HepG2 (cell line): ENCODE measurements around the gene COX6A2. TPM values are rescaled to one million over a fixed set of nuclear protein-coding genes. Genes with fewer than 3 reads are reported as not detected.
A peak's percentile ranks its signal among the peaks of the same experiment; 100 is the strongest.

Source experiments
- CSRNP2 ChIP-seq: sonication (generic); formaldehyde crosslinking; conservative IDR thresholded peaks from 2 replicates; pipeline ENCODE4 v1.8.0; 2022; ENCODE audit warnings: low read depth, missing genetic modification reagents
- HMG20B ChIP-seq: conservative IDR thresholded peaks from 2 replicates; pipeline ENCODE4 v1.6.1; 2016; ENCODE audit warnings: missing genetic modification reagents, missing compliant biosample characterization
- ISX ChIP-seq: sonication (generic); formaldehyde crosslinking; conservative IDR thresholded peaks from 2 replicates; pipeline ENCODE4 v1.5.0; 2020; ENCODE audit warnings: missing genetic modification reagents
- MTA1 ChIP-seq: sonication (generic); formaldehyde crosslinking; IDR thresholded peaks from 2 replicates; pipeline ENCODE4 v1.4.0; 2020; ENCODE audit warnings: missing genetic modification reagents, mild to moderate bottlenecking, borderline replicate concordance
- WIZ ChIP-seq: sonication (generic); formaldehyde crosslinking; IDR thresholded peaks from 2 replicates; pipeline ENCODE4 v1.5.1; 2020; ENCODE audit warnings: mild to moderate bottlenecking, missing genetic modification reagents
- ZBTB3 ChIP-seq: sonication (generic); formaldehyde crosslinking; IDR thresholded peaks from 2 replicates; pipeline ENCODE4 v1.4.0; 2020; ENCODE audit warnings: low read depth, mild to moderate bottlenecking, moderate library complexity, missing genetic modification reagents, borderline replicate concordance
- ZBTB49 ChIP-seq: sonication (generic); formaldehyde crosslinking; IDR thresholded peaks from 2 replicates; pipeline ENCODE4 v1.4.0; 2020; ENCODE audit warnings: missing genetic modification reagents, borderline replicate concordance
- ZKSCAN5 ChIP-seq: sonication (generic); formaldehyde crosslinking; IDR thresholded peaks from 2 replicates; pipeline ENCODE4 v1.5.1; 2020; ENCODE audit warnings: mild to moderate bottlenecking, missing genetic modification reagents
- ZNF354B ChIP-seq: sonication (generic); formaldehyde crosslinking; IDR thresholded peaks from 2 replicates; pipeline ENCODE4 v1.8.0; 2022; ENCODE audit warnings: mild to moderate bottlenecking, missing genetic modification reagents
- ZNF557 ChIP-seq: sonication (generic); formaldehyde crosslinking; IDR thresholded peaks from 2 replicates; pipeline ENCODE4 v1.4.0; 2020; ENCODE audit warnings: missing genetic modification reagents
- ZNF775 ChIP-seq: sonication (generic); formaldehyde crosslinking; IDR thresholded peaks from 2 replicates; pipeline ENCODE4 v1.4.0; 2020; ENCODE audit warnings: missing genetic modification reagents, mild to moderate bottlenecking, moderate library complexity, borderline replicate concordance
- ZNF792 ChIP-seq: IDR thresholded peaks from 2 replicates; pipeline ENCODE4 v1.6.1; 2016
- polyA plus RNA-seq, 8 experiments: library from polyadenylated mRNA; depleted of rRNA in 3 of 8; stranded (reverse) in 7 of 8; unstranded in 1 of 8; fragments of >200 nt; fragmentation: Illumina TruSeq in 4 of 8; extraction: Trizol in 4 of 8; gene quantifications; 2 replicates each; pipeline versions ENCODE4 v1.2.1 to v1.2.3, GENCODE V29; 2011 to 2016; ENCODE audit warnings: low read depth in 4 of 8, missing spikeins in 1 of 8, mixed read lengths in 1 of 8; ENCODE audit not compliant: insufficient read depth in 1 of 8
- total RNA-seq, 5 experiments: library from RNA; depleted of rRNA; stranded (reverse); fragments of >200 nt; fragmentation: Illumina TruSeq; extraction: Trizol; gene quantifications; 2 replicates each; pipeline ENCODE4 v1.2.3, GENCODE V29; 2016; ENCODE audit warnings: low read depth in 1 of 5
- TF ChIP-seq, protein P1 (sequence below): sonication (generic); formaldehyde crosslinking; IDR thresholded peaks from 2 replicates; pipeline ENCODE4 v1.5.1; 2020; ENCODE audit warnings: missing genetic modification reagents, mild to moderate bottlenecking, borderline replicate concordance

The COX6A2 gene
- total and polyA plus RNA-seq, 2 of the 13 experiments (the other 11 are each of a cell fraction or from before 2014, with no cell fraction given) = not detected

GRCh38 chr16:31477220-31478216 lies 49.4 kb upstream of the COX6A2 start (continued):
- TF ChIP-seq ZBTB49 (CRISPR knock-in tag) (0 out of 2 replicates have a peak, but pooled peaks have one; percentile 73), ZNF792 (no peak; the same call in 1 of the 2 replicates), ZKSCAN5 (no peak), ZNF354B (CRISPR knock-in tag) (no peak), MTA1 (CRISPR knock-in tag) (peak; percentile 89), ZNF557 (CRISPR knock-in tag) (0 out of 2 replicates have a peak, but pooled peaks have one; percentile 29), WIZ (CRISPR knock-in tag) (0 out of 2 replicates have a peak, but pooled peaks have one; percentile 33), HMG20B (CRISPR knock-in tag) (no peak; the same call in 1 of the 2 replicates), CSRNP2 (CRISPR knock-in tag) (no peak), ZNF775 (CRISPR knock-in tag) (no peak), ISX (CRISPR knock-in tag) (no peak), ZBTB3 (CRISPR knock-in tag) (0 out of 2 replicates have a peak, but pooled peaks have one; percentile 61)
- TF ChIP-seq, protein P1, sequence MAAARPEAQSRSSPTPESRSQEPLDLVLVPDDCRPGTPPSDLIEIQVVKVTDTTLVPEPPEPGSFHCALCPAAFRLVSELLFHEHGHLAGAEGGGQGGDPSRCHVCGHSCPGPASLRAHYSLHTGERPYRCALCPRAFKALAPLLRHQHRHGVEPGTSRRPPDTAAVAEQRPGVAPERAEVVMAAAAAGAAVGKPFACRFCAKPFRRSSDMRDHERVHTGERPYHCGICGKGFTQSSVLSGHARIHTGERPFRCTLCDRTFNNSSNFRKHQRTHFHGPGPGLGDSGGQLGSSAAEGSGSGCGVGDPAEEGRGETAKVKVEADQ (CRISPR knock-in tag) = 0 out of 2 replicates have a peak, but pooled peaks have one; percentile 26
